Kidney (tissue), 14 donors: Measurements from ENCODE around the gene PIK3R6. TPM values are rescaled to one million over a fixed set of nuclear protein-coding genes. Genes with fewer than 3 reads are reported as not detected.

Experiments
- DNase-seq, 5 donors: peaks; one replicate each; pipeline ENCODE4 v3.0.0-alpha.2; 2013 to 2020
- FAIRE-seq: peaks from 2 replicates; lab custom pipeline; 2012; peaks lifted over from hg19 to GRCh38; lab: Jason Lieb, UNC
- H3K27ac ChIP-seq, 2 donors: one replicate each; pipeline ENCODE4 v1.7.0; 2013; ENCODE audit warnings: low read depth in 2 of 2, low read length in 2 of 2, inconsistent platforms in 1 of 2
- H3K27me3 ChIP-seq: one replicate; pipeline ENCODE4 v1.7.1; 2013; ENCODE audit warnings: low read length, inconsistent platforms; ENCODE audit not compliant: control insufficient read depth, insufficient read depth
- H3K36me3 ChIP-seq, 3 donors: one replicate each; pipeline versions ENCODE4 v1.7.0 to v1.7.1; 2013; ENCODE audit warnings: low read length in 3 of 3, control low read depth in 1 of 3, inconsistent platforms in 1 of 3; ENCODE audit not compliant: insufficient read depth in 3 of 3, control insufficient read depth in 2 of 3
- H3K4me1 ChIP-seq, 3 donors: one replicate each; pipeline versions ENCODE4 v1.7.0 to v1.7.1; 2013; ENCODE audit warnings: low read length in 3 of 3, inconsistent platforms in 1 of 3, low read depth in 1 of 3; ENCODE audit not compliant: control insufficient read depth in 2 of 3, insufficient read depth in 2 of 3
- H3K4me3 ChIP-seq, 3 donors: one replicate each; pipeline versions ENCODE4 v1.7.0 to v1.8.1; 2013; ENCODE audit warnings: low read length in 3 of 3, control low read depth in 1 of 3, inconsistent platforms in 1 of 3
- H3K9ac ChIP-seq, 3 donors: one replicate each; pipeline versions ENCODE4 v1.7.0 to v1.7.1; 2013; ENCODE audit warnings: low read length in 3 of 3, control low read depth in 1 of 3, inconsistent platforms in 1 of 3
- H3K9me3 ChIP-seq, 3 donors: one replicate each; pipeline versions ENCODE4 v1.7.0 to v1.7.1; 2013; ENCODE audit warnings: low read length in 3 of 3, control low read depth in 1 of 3, inconsistent platforms in 1 of 3; ENCODE audit not compliant: control insufficient read depth in 2 of 3, insufficient read depth in 1 of 3
- intact Hi-C: fragments of 100-400 bp; cut with DNase I; formaldehyde crosslinking; loops from one replicate; pipeline ENCODE4 v1.11.1; 2022
- polyA plus RNA-seq: library from polyadenylated mRNA; stranded (reverse); fragments of 350-450 nt; fragmentation: Illumina TruSeq; extraction: RNeasy Lipid Tissue Mini Kit (QIAGEN cat#74804); gene quantifications from one replicate; pipeline ENCODE4 v1.2.3, GENCODE V29; 2014; ENCODE audit warnings: low read depth, low replicate concordance; ENCODE audit not compliant: insufficient read depth
- total RNA-seq: library from RNA; stranded (reverse); fragmentation: NEBNext Ultra II Directional; extraction: Animal tissue kit (Norgen Biotek cat#: 25700); gene quantifications from one replicate; pipeline ENCODE4 v1.2.1, GENCODE V29; 2021
- TF ChIP-seq, protein P1 (sequence below): IDR thresholded peaks from 3 replicates; pipeline ENCODE4 v1.5.1; 2012; ENCODE audit warnings: mild to moderate bottlenecking, moderate library complexity, borderline replicate concordance; ENCODE audit not compliant: insufficient read depth; ENCODE audit errors: extremely low read depth
- donor health status: control.
- donor health status: control.
- donor health status: control.
- donor health status: control.
- donor health status: control.
- donor health status: DM: yes; HTN: yes; CAD: no.
- donor health status: Normal renal cell carcinoma (clear cell type).

PIK3R6 gene
- total and polyA plus RNA-seq, 2 donors from 2014 or later: 0.17 to 2.3 TPM

DNA sequence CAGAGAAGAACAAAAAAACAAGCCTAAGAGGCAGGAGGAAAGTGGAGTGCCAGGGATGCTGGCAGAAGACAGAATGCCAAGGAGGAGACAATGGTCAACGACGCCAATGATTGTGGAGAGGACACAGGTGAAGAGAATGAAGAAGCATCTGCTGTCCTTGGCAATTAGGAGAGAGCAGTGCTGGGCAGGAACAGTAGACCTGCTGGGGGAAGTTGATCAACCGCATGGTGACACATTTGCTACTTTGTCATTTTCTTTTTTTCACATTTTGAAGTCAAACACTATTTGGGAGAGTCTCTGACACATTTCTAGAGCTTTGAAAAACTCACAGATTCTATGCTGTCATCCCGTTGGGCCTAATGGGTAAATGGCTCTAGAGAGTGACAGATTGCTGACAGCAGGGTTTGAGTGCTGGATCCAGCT lies 1.1 kb upstream of the PIK3R6 start:
- Histone ChIP-seq H3K9me3 (no peaks in the 10 kb centered on the region), H3K27ac (no peak overlapping the region), H3K4me3 (no peak overlapping the region), H3K9ac (no peak overlapping the region), H3K27me3 (no peaks in the 10 kb centered on the region), H3K4me1 (no peaks in the 10 kb centered on the region), H3K36me3 (no peaks in the 10 kb centered on the region)
- DNase-seq (no peak), FAIRE-seq (no peak)
- TF ChIP-seq, protein P1, sequence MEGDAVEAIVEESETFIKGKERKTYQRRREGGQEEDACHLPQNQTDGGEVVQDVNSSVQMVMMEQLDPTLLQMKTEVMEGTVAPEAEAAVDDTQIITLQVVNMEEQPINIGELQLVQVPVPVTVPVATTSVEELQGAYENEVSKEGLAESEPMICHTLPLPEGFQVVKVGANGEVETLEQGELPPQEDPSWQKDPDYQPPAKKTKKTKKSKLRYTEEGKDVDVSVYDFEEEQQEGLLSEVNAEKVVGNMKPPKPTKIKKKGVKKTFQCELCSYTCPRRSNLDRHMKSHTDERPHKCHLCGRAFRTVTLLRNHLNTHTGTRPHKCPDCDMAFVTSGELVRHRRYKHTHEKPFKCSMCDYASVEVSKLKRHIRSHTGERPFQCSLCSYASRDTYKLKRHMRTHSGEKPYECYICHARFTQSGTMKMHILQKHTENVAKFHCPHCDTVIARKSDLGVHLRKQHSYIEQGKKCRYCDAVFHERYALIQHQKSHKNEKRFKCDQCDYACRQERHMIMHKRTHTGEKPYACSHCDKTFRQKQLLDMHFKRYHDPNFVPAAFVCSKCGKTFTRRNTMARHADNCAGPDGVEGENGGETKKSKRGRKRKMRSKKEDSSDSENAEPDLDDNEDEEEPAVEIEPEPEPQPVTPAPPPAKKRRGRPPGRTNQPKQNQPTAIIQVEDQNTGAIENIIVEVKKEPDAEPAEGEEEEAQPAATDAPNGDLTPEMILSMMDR: no peak
- intact Hi-C loops: no loop called here

DNA sequence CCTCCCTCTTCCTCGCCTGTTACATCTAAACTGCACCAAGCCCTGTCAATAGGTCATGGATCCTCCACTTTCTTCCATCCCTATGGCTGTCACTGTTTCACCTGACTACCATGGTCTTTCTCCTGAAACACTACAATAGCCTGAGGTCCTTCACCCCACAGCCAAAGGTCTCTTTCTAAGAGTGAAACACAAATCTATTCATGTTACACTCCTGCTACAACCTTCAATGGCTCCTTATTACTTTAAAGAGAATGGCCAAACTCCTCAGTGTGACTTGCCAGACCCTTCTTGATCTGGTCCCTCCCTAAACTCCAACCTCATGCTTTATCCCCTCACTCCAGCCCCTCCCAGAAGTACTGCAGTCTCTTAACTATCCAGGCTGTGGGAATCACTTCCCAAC lies 618 bp upstream of the PIK3R6 start:
- no peak for FAIRE-seq
- intact Hi-C loops: no loop called here
- H3K9me3 ChIP-seq: no peaks in the 10 kb centered on the region

GRCh38 chr17:8865811-8866210 lies 1.7 kb downstream of the PIK3R6 start:
- FAIRE-seq: no peak
- TF ChIP-seq, protein P1: no peak
- H3K4me3 ChIP-seq: no peak overlapping the region
- no peak overlapping the region for H3K9ac ChIP-seq
- H3K36me3 ChIP-seq: no peaks in the 10 kb centered on the region
- no peaks in the 10 kb centered on the region for H3K27me3 ChIP-seq
- no peak overlapping the region for H3K27ac ChIP-seq
- no peaks in the 10 kb centered on the region for H3K4me1 ChIP-seq
- intact Hi-C loops: no loop called here
- no peaks in the 10 kb centered on the region for H3K9me3 ChIP-seq
- no peak for DNase-seq

More for the DNA sequence above, 618 bp upstream of the PIK3R6 start:
- Histone ChIP-seq H3K36me3 (no peaks in the 10 kb centered on the region), H3K27ac (no peak overlapping the region), H3K4me3 (no peak overlapping the region), H3K27me3 (no peaks in the 10 kb centered on the region), H3K4me1 (no peaks in the 10 kb centered on the region), H3K9ac (no peak overlapping the region)
- TF ChIP-seq, protein P1: no peak
- DNase-seq: no peak

- Histone ChIP-seq H3K36me3 (no peaks in the 10 kb centered on the region), H3K4me3 (no peak overlapping the region), H3K27me3 (no peaks in the 10 kb centered on the region), H3K4me1 (no peaks in the 10 kb centered on the region), H3K27ac (no peak overlapping the region), H3K9ac (no peak overlapping the region), H3K9me3 (no peaks in the 10 kb centered on the region)
- intact Hi-C loops: no loop called here
- FAIRE-seq (no peak), DNase-seq (no peak)
- TF ChIP-seq, protein P1: no peak
Measured at GRCh38 chr17:8865385-8865784, 2.1 kb downstream of the PIK3R6 start.
